IPS-NIHi7 (cell line): ENCODE results near the gene LCOR.

Experiments
- DNase-seq: peaks from one replicate; pipeline ENCODE4 v3.0.0; 2012; ENCODE audit warnings: mixed read lengths; ENCODE audit errors: extremely low spot score

LCOR gene

GRCh38 chr10:96986200-96986856 is 154.2 kb downstream of the LCOR start:
- no peak for DNase-seq

GRCh38 chr10:96987141-96987841 is 155.2 kb downstream of the LCOR start:
- no peak for DNase-seq

GRCh38 chr10:96987842-96988175 is 155.7 kb downstream of the LCOR start:
- no peak for DNase-seq

GRCh38 chr10:96988426-96988825 is 156.3 kb downstream of the LCOR start:
- no peak for DNase-seq

GRCh38 chr10:96991313-96991841 is 159.3 kb downstream of the LCOR start:
- no peak for DNase-seq

- no peak for DNase-seq
These were observed 160.6 kb downstream of the LCOR start for GRCh38 chr10:96992721-96993120.

- DNase-seq, result no peak
These were observed 163.8 kb downstream of the LCOR start for GRCh38 chr10:96995851-96996250.

GRCh38 chr10:96996275-96996965 is 164.3 kb downstream of the LCOR start:
- no peak for DNase-seq

GRCh38 chr10:96998329-96998888 is 166.3 kb downstream of the LCOR start:
- DNase-seq, result no peak

GRCh38 chr10:96999337-96999736 is 167.2 kb downstream of the LCOR start:
- DNase-seq, result no peak

- DNase-seq, result no peak
These were observed 167.9 kb downstream of the LCOR start for GRCh38 chr10:96999987-97000386.

- peak; percentile 73 for DNase-seq
These were observed 168.5 kb downstream of the LCOR start for GRCh38 chr10:97000487-97001182.

- no peak for DNase-seq
These were observed 169.3 kb downstream of the LCOR start for GRCh38 chr10:97001183-97001991.

GRCh38 chr10:97002670-97003069 is 170.6 kb downstream of the LCOR start:
- no peak for DNase-seq

- DNase-seq, result no peak
These were observed 171.2 kb downstream of the LCOR start for GRCh38 chr10:97003151-97003803.

GRCh38 chr10:97003804-97004201 is 171.7 kb downstream of the LCOR start:
- DNase-seq, result no peak

- DNase-seq, result no peak
These were observed 172.5 kb downstream of the LCOR start for GRCh38 chr10:97004591-97004990.

GRCh38 chr10:97005349-97005748 is 173.3 kb downstream of the LCOR start:
- no peak for DNase-seq

- no peak for DNase-seq
These were observed 174.3 kb downstream of the LCOR start for GRCh38 chr10:97006364-97006763.

GRCh38 chr10:97007417-97007816 is 175.3 kb downstream of the LCOR start:
- no peak for DNase-seq
